Measurements from ENCODE around the gene SCN1B.
"Not testable (repeated sequence)": the region's sequence is repeated elsewhere in the genome, so short reads cannot be mapped to it uniquely, and the experiment has no call there.

The SCN1B gene

GRCh38 chr19:34989298-34989697 is 41.0 kb upstream of the SCN1B start:
- no peak for TF ChIP-seq CTCF (conservative IDR thresholded peaks at IDR 0.05; ENCODE audit: low read length)
- no peak for DNase-seq (ENCODE audit: low read depth)
- H3K4me3 ChIP-seq (ENCODE audit: low read length) = no peak overlapping the region

- no peak overlapping the region for H3K4me3 ChIP-seq (ENCODE audit: low read length)
- no peak for TF ChIP-seq CTCF (conservative IDR thresholded peaks at IDR 0.05; ENCODE audit: low read length)
- DNase-seq (ENCODE audit: low read depth) = no peak
Observed at GRCh38 chr19:34990578-34991192, 39.6 kb upstream of the SCN1B start.

- no peak for DNase-seq (ENCODE audit: low read depth)
- H3K4me3 ChIP-seq (ENCODE audit: low read length) = no peak overlapping the region
- TF ChIP-seq CTCF (conservative IDR thresholded peaks at IDR 0.05; ENCODE audit: low read length) = no peak
Observed at GRCh38 chr19:34991542-34992333, 38.5 kb upstream of the SCN1B start.

GRCh38 chr19:34992582-34992981 is 37.7 kb upstream of the SCN1B start:
- DNase-seq (ENCODE audit: low read depth); H3K4me3 ChIP-seq (ENCODE audit: low read length): not testable (repeated sequence)

GRCh38 chr19:34994286-34994642 is 36.0 kb upstream of the SCN1B start:
- H3K4me3 ChIP-seq (ENCODE audit: low read length) = no peak overlapping the region
- TF ChIP-seq CTCF (conservative IDR thresholded peaks at IDR 0.05; ENCODE audit: low read length) = no peak
- DNase-seq (ENCODE audit: low read depth) = no peak

GRCh38 chr19:34994643-34995541 is 35.4 kb upstream of the SCN1B start:
- TF ChIP-seq CTCF (conservative IDR thresholded peaks at IDR 0.05; ENCODE audit: low read length) = no peak
- no peak for DNase-seq (ENCODE audit: low read depth)
- H3K4me3 ChIP-seq (ENCODE audit: low read length) = no peak overlapping the region

- no peak for TF ChIP-seq CTCF (conservative IDR thresholded peaks at IDR 0.05; ENCODE audit: low read length)
- DNase-seq (ENCODE audit: low read depth) = no peak
- no peak overlapping the region for H3K4me3 ChIP-seq (ENCODE audit: low read length)
Observed at GRCh38 chr19:34995551-34995950, 34.7 kb upstream of the SCN1B start.

All from AG10803 (cell line).